Thyroid gland (tissue), 4 donors: ENCODE results near the gene PREX1. TPM values are rescaled to one million over a fixed set of nuclear protein-coding genes. Genes with fewer than 3 reads are reported as not detected.

Source experiments
- DNase-seq, 2 donors: peaks; one replicate each; pipeline ENCODE4 v3.0.0-alpha.2; 2019
- H3K27ac ChIP-seq, 3 donors: fragments of 200-600 bp; sonication (generic); 1 replicate in 2 of 3; 2 replicates in 1 of 3; pipeline ENCODE4 v1.5.1; 2016 to 2019; ENCODE audit warnings: mild to moderate bottlenecking in 1 of 3, moderate library complexity in 1 of 3
- H3K27me3 ChIP-seq: fragments of 200-600 bp; sonication (generic); one replicate; pipeline ENCODE4 v1.5.1; 2019
- H3K36me3 ChIP-seq, 2 donors: fragments of 200-600 bp; sonication (generic); one replicate each; pipeline ENCODE4 v1.5.1; 2016 to 2019
- H3K4me1 ChIP-seq, 2 donors: fragments of 200-600 bp; sonication (generic); one replicate each; pipeline ENCODE4 v1.5.1; 2017 to 2019
- H3K4me3 ChIP-seq, 3 donors: fragments of 200-600 bp; sonication (generic); replicated peaks in 1 of 3; 1 replicate in 2 of 3; 2 replicates in 1 of 3; pipeline ENCODE4 v1.5.1; 2016; ENCODE audit warnings: mild to moderate bottlenecking in 1 of 3
- H3K9me3 ChIP-seq: fragments of 200-600 bp; sonication (generic); one replicate; pipeline ENCODE4 v1.5.1; 2017
- CTCF ChIP-seq, 6 experiments: fragments of 200-600 bp in 3 of 6; fragments of 450-650 bp in 3 of 6; sonication (generic) in 3 of 6; IDR thresholded peaks; one replicate each; pipeline ENCODE4 v1.5.1; 2016 to 2019; ENCODE audit warnings: antibody characterized with exemption in 6 of 6, mild to moderate bottlenecking in 2 of 6, inconsistent platforms in 1 of 6, moderate library complexity in 1 of 6
- POLR2A ChIP-seq, 2 donors: fragments of 450-650 bp; IDR thresholded peaks; one replicate each; pipeline ENCODE4 v1.6.1; 2017; ENCODE audit warnings: antibody characterized with exemption in 2 of 2, mild to moderate bottlenecking in 2 of 2, moderate library complexity in 1 of 2
- WGBS, 2 donors: methylation state at CpG; one replicate each; pipeline ENCODE4 v1.1.5; 2017; 5-methylcytosine and 5-hydroxymethylcytosine counted together
- intact Hi-C: fragments of 100-400 bp; cut with DNase I; formaldehyde crosslinking; loops from one replicate; pipeline ENCODE4 v1.15.1; 2023
- total RNA-seq, 4 donors: library from RNA; depleted of rRNA; stranded (reverse); fragments of >200 nt; gene quantifications; one replicate each; pipeline ENCODE4 v1.2.3, GENCODE V29; 2016

PREX1 gene
- total RNA-seq, 4 donors from 2014 or later, result 10.2 to 42.7 (median 18.7) TPM

GRCh38 chr20:48619126-48620101, 208.4 kb downstream of the PREX1 start:
- Histone ChIP-seq H3K9me3 (no peaks in the 10 kb centered on the region), H3K4me3 (no peak overlapping the region), H3K27ac (no peak overlapping the region), H3K36me3 (no peaks in the 10 kb centered on the region), H3K4me1 (peaks cover 0 to 14% of the 10 kb centered on the region in 2 donors), H3K27me3 (no peaks in the 10 kb centered on the region)
- no peak for TF ChIP-seq POLR2A (IDR thresholded peaks at IDR 0.05)
- no peak for TF ChIP-seq CTCF (IDR thresholded peaks at IDR 0.05)
- intact Hi-C loops, result loop anchor here (5.0 to 10.0 kb wide), 2 partner anchors 835 to 952 kb away; partner anchors contain the start of gene SULF2
- no peak for DNase-seq
- 70 to 90% methylated on average over 9 to 17 of the region's 17 CpGs for WGBS, 2 donors

GRCh38 chr20:48618631-48619030, 209.2 kb downstream of the PREX1 start:
- Histone ChIP-seq H3K4me3 (no peak overlapping the region), H3K4me1 (peaks cover 0 to 14% of the 10 kb centered on the region in 2 donors), H3K27me3 (no peaks in the 10 kb centered on the region), H3K36me3 (no peaks in the 10 kb centered on the region), H3K27ac (no peak overlapping the region), H3K9me3 (no peaks in the 10 kb centered on the region)
- intact Hi-C loops, result no loop called here
- no peak for TF ChIP-seq CTCF (IDR thresholded peaks at IDR 0.05)
- no peak for TF ChIP-seq POLR2A (IDR thresholded peaks at IDR 0.05)
- DNase-seq, result no peak
- WGBS, 2 donors, result 81 to 90% methylated on average over 8 to 11 of the region's 12 CpGs

GRCh38 chr20:48618052-48618451, 209.7 kb downstream of the PREX1 start:
- Histone ChIP-seq H3K36me3 (no peaks in the 10 kb centered on the region), H3K27ac (no peak overlapping the region), H3K27me3 (no peaks in the 10 kb centered on the region), H3K4me3 (no peak overlapping the region), H3K9me3 (no peaks in the 10 kb centered on the region), H3K4me1 (peaks cover 0 to 14% of the 10 kb centered on the region in 2 donors)
- 90% methylated on average over 11 of the region's 13 CpGs for WGBS, 2 donors
- intact Hi-C loops, result no loop called here
- TF ChIP-seq POLR2A (IDR thresholded peaks at IDR 0.05) (no peak), CTCF (IDR thresholded peaks at IDR 0.05) (no peak)
- no peak for DNase-seq

GRCh38 chr20:48617481-48617880, 210.3 kb downstream of the PREX1 start:
- TF ChIP-seq POLR2A (IDR thresholded peaks at IDR 0.05) (no peak), CTCF (IDR thresholded peaks at IDR 0.05) (no peak)
- no peaks in the 10 kb centered on the region for H3K36me3 ChIP-seq
- H3K4me3 ChIP-seq, result no peak overlapping the region
- WGBS, 2 donors, result 92 to 100% methylated on average over 3 to 7 of the region's 7 CpGs
- H3K4me1 ChIP-seq, result peaks cover 0 to 14% of the 10 kb centered on the region in 2 donors
- intact Hi-C loops, result no loop called here
- no peaks in the 10 kb centered on the region for H3K9me3 ChIP-seq
- no peaks in the 10 kb centered on the region for H3K27me3 ChIP-seq
- H3K27ac ChIP-seq, result no peak overlapping the region
- DNase-seq, result no peak

- 82 to 85% methylated on average over 7 of the region's 7 CpGs for WGBS, 2 donors
- H3K27ac ChIP-seq, result no peak overlapping the region
- H3K27me3 ChIP-seq, result no peaks in the 10 kb centered on the region
- no peak for DNase-seq
- TF ChIP-seq CTCF (IDR thresholded peaks at IDR 0.05) (no peak), POLR2A (IDR thresholded peaks at IDR 0.05) (no peak)
- peaks cover 0 to 14% of the 10 kb centered on the region in 2 donors for H3K4me1 ChIP-seq
- H3K9me3 ChIP-seq, result no peaks in the 10 kb centered on the region
- intact Hi-C loops, result no loop called here
- H3K36me3 ChIP-seq, result no peaks in the 10 kb centered on the region
- no peak overlapping the region for H3K4me3 ChIP-seq
Observed at GRCh38 chr20:48616481-48616880, 211.3 kb downstream of the PREX1 start.
